SK-N-SH treated with all-trans-retinoic acid at 6 μM for 48 hours (cell line): ENCODE data around the gene LPGAT1.

ENCODE experiments used
- ATAC-seq: fragments of 200-7000 bp; cut with Tn5 transposase; 3 replicates; pipeline ENCODE4 v1.9.1; 2020; ENCODE audit warnings: mild to moderate bottlenecking, moderate library complexity
- ARNTL ChIP-seq: fragments of 450-650 bp; formaldehyde crosslinking; IDR thresholded peaks from 2 replicates; pipeline ENCODE4 v1.5.0; 2020; ENCODE audit warnings: low read depth, mild to moderate bottlenecking, moderate library complexity, borderline replicate concordance
- BACH2 ChIP-seq: fragments of 250-450 bp; sonication (Bioruptor Pico); IDR thresholded peaks from 2 replicates; pipeline ENCODE4 v1.9.0; 2021; ENCODE audit warnings: mild to moderate bottlenecking, borderline replicate concordance
- CREB5 ChIP-seq: fragments of 250-450 bp; sonication (Bioruptor Pico); IDR thresholded peaks from 2 replicates; pipeline ENCODE4 v1.5.1; 2020; ENCODE audit warnings: low read depth, mild to moderate bottlenecking, moderate library complexity
- CSDC2 ChIP-seq: fragments of 250-450 bp; sonication (Bioruptor Pico); IDR thresholded peaks from 2 replicates; pipeline ENCODE4 v1.5.0; 2020; ENCODE audit warnings: mild to moderate bottlenecking, moderate library complexity
- ESRRG ChIP-seq: fragments of 250-450 bp; sonication (Bioruptor Pico); IDR thresholded peaks from 2 replicates; pipeline ENCODE4 v1.6.1; 2021; ENCODE audit warnings: mild to moderate bottlenecking
- GLIS3 ChIP-seq: fragments of 250-450 bp; sonication (Bioruptor Pico); IDR thresholded peaks from 2 replicates; pipeline ENCODE4 v1.5.0; 2020; ENCODE audit warnings: mild to moderate bottlenecking, moderate library complexity
- PATZ1 ChIP-seq: fragments of 250-450 bp; sonication (Bioruptor Pico); IDR thresholded peaks from 2 replicates; pipeline ENCODE4 v1.8.0; 2020; ENCODE audit warnings: mild to moderate bottlenecking, moderate library complexity, borderline replicate concordance
- PPARA ChIP-seq: fragments of 250-450 bp; sonication (Bioruptor Pico); IDR thresholded peaks from 2 replicates; pipeline ENCODE4 v1.5.0; 2020; ENCODE audit warnings: mild to moderate bottlenecking, borderline replicate concordance
- RARB ChIP-seq: fragments of 250-450 bp; sonication (Bioruptor Pico); IDR thresholded peaks from 2 replicates; pipeline ENCODE4 v1.8.0; 2021; ENCODE audit warnings: mild to moderate bottlenecking, moderate library complexity
- TCF4 ChIP-seq: fragments of 250-450 bp; sonication (Bioruptor Pico); IDR thresholded peaks from 2 replicates; pipeline ENCODE4 v1.8.0; 2021; ENCODE audit warnings: mild to moderate bottlenecking, moderate library complexity, borderline replicate concordance
- TOX ChIP-seq: fragments of 250-450 bp; sonication (Bioruptor Pico); IDR thresholded peaks from 2 replicates; pipeline ENCODE4 v1.8.0; 2021; ENCODE audit warnings: mild to moderate bottlenecking, moderate library complexity, borderline replicate concordance
- ZC3H10 ChIP-seq: fragments of 250-450 bp; sonication (Bioruptor Pico); IDR thresholded peaks from 2 replicates; pipeline ENCODE4 v1.5.1; 2021; ENCODE audit warnings: mild to moderate bottlenecking, moderate library complexity
- ZFP3 ChIP-seq: fragments of 250-450 bp; sonication (Bioruptor Pico); IDR thresholded peaks from 2 replicates; pipeline ENCODE4 v1.5.0; 2020; ENCODE audit warnings: mild to moderate bottlenecking, moderate library complexity
- ZFP30 ChIP-seq: fragments of 450-650 bp; formaldehyde crosslinking; IDR thresholded peaks from 2 replicates; pipeline ENCODE4 v1.5.0; 2022; ENCODE audit warnings: mild to moderate bottlenecking, moderate library complexity
- ZNF565 ChIP-seq: fragments of 450-650 bp; formaldehyde crosslinking; conservative IDR thresholded peaks from 2 replicates; pipeline ENCODE4 v1.5.0; 2020; ENCODE audit warnings: low read depth, mild to moderate bottlenecking, moderate library complexity
- ZNF8 ChIP-seq: fragments of 450-650 bp; formaldehyde crosslinking; IDR thresholded peaks from 2 replicates; pipeline ENCODE4 v1.5.0; 2020; ENCODE audit warnings: mild to moderate bottlenecking, moderate library complexity
- TF ChIP-seq, protein P1 (sequence below): fragments of 250-450 bp; sonication (Bioruptor Pico); IDR thresholded peaks from 2 replicates; pipeline ENCODE4 v1.5.1; 2021; ENCODE audit warnings: mild to moderate bottlenecking, moderate library complexity
- TF ChIP-seq, protein P2 (sequence below): fragments of 250-450 bp; sonication (Bioruptor Pico); IDR thresholded peaks from 2 replicates; pipeline ENCODE4 v1.5.0; 2020; ENCODE audit warnings: mild to moderate bottlenecking, moderate library complexity

Gene LPGAT1

GRCh38 chr1:211828584-211829342 is 1.8 kb downstream of the LPGAT1 start:
- ATAC-seq: peak; percentile 9
- TF ChIP-seq PATZ1 (CRISPR knock-in tag) (no peak), CSDC2 (no peak), PPARA (CRISPR knock-in tag) (no peak), ZC3H10 (0 out of 2 replicates have a peak, but pooled peaks have one; percentile 20), ZFP3 (CRISPR knock-in tag) (peak; percentile 71; the same call in 1 of the 2 replicates), TCF4 (CRISPR knock-in tag) (no peak), GLIS3 (CRISPR knock-in tag) (no peak), ZNF565 (no peak)
- TF ChIP-seq, all 23 proteins: peak for 2

DNA sequence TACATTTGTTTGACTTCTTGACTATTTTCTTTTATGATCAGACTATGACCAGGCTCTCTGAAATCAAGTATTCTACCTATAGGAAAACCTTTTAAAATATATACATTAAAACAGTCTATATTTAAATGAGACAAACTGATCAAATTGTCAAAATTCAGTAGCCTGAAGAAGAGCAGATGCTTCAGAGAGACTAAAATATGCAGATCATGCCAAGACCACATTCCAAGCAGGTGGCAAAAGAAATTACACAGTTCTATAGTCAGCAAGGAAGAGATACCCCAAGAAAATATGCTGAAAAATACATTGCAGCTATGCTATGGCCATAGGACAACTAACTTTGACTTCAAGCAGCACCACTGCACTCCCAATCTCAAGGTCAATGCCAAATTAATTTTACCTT is 3.5 kb downstream of the LPGAT1 start:
- no peak for ATAC-seq
- TF ChIP-seq PPARA (CRISPR knock-in tag): no peak
- TF ChIP-seq ESRRG (CRISPR knock-in tag): no peak
- TF ChIP-seq TOX (CRISPR knock-in tag): no peak
- no peak for TF ChIP-seq TCF4 (CRISPR knock-in tag)
- no peak for TF ChIP-seq RARB (CRISPR knock-in tag)
- TF ChIP-seq ZFP30 (CRISPR knock-in tag): no peak
- no peak for TF ChIP-seq ZNF565
- TF ChIP-seq, protein P1, sequence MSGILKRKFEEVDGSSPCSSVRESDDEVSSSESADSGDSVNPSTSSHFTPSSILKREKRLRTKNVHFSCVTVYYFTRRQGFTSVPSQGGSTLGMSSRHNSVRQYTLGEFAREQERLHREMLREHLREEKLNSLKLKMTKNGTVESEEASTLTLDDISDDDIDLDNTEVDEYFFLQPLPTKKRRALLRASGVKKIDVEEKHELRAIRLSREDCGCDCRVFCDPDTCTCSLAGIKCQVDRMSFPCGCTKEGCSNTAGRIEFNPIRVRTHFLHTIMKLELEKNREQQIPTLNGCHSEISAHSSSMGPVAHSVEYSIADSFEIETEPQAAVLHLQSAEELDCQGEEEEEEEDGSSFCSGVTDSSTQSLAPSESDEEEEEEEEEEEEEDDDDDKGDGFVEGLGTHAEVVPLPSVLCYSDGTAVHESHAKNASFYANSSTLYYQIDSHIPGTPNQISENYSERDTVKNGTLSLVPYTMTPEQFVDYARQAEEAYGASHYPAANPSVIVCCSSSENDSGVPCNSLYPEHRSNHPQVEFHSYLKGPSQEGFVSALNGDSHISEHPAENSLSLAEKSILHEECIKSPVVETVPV (CRISPR knock-in tag): no peak
- no peak for TF ChIP-seq ZFP3 (CRISPR knock-in tag)
- TF ChIP-seq ARNTL (CRISPR knock-in tag): no peak
- no peak for TF ChIP-seq CSDC2
- TF ChIP-seq CREB5 (CRISPR knock-in tag): no peak
- TF ChIP-seq PATZ1 (CRISPR knock-in tag): no peak
- no peak for TF ChIP-seq ZNF8 (CRISPR knock-in tag)
- TF ChIP-seq BACH2 (CRISPR knock-in tag): no peak
- TF ChIP-seq, protein P2, sequence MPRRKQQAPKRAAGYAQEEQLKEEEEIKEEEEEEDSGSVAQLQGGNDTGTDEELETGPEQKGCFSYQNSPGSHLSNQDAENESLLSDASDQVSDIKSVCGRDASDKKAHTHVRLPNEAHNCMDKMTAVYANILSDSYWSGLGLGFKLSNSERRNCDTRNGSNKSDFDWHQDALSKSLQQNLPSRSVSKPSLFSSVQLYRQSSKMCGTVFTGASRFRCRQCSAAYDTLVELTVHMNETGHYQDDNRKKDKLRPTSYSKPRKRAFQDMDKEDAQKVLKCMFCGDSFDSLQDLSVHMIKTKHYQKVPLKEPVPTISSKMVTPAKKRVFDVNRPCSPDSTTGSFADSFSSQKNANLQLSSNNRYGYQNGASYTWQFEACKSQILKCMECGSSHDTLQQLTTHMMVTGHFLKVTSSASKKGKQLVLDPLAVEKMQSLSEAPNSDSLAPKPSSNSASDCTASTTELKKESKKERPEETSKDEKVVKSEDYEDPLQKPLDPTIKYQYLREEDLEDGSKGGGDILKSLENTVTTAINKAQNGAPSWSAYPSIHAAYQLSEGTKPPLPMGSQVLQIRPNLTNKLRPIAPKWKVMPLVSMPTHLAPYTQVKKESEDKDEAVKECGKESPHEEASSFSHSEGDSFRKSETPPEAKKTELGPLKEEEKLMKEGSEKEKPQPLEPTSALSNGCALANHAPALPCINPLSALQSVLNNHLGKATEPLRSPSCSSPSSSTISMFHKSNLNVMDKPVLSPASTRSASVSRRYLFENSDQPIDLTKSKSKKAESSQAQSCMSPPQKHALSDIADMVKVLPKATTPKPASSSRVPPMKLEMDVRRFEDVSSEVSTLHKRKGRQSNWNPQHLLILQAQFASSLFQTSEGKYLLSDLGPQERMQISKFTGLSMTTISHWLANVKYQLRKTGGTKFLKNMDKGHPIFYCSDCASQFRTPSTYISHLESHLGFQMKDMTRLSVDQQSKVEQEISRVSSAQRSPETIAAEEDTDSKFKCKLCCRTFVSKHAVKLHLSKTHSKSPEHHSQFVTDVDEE (CRISPR knock-in tag): no peak

- TF ChIP-seq ZFP30 (CRISPR knock-in tag) (no peak), ZC3H10 (0 out of 2 replicates have a peak, but pooled peaks have one; percentile 19)
- TF ChIP-seq, all 23 proteins: peak for 1
- peak; percentile 52 for ATAC-seq
These were observed 4.6 kb downstream of the LPGAT1 start for GRCh38 chr1:211825980-211826379.
